Measurements from ENCODE around the gene RFTN1. TPM values are rescaled to one million over a fixed set of nuclear protein-coding genes. Genes with fewer than 3 reads are reported as not detected.

Gene RFTN1
- polyA plus RNA-seq, 2 donors = 2.1 to 3.7 TPM

GRCh38 chr3:16398648-16399047 lies 114.9 kb downstream of the RFTN1 start:
- Histone ChIP-seq H3K27me3 (ENCODE audit: control insufficient read depth in 1 of 2, insufficient read depth in 2 of 2, low read length in 2 of 2) (no peaks in the 10 kb centered on the region), H3K4me3 (ENCODE audit: low read depth in 1 of 2, low read length in 2 of 2) (no peak overlapping the region), H3K4me1 (ENCODE audit: control insufficient read depth in 2 of 2, insufficient read depth in 2 of 2, low read length in 1 of 2) (no peaks in the 10 kb centered on the region), H3K27ac (ENCODE audit: low read depth in 2 of 2, low read length in 1 of 2) (peak overlapping the region; percentile 11 to 36), H3K9me3 (ENCODE audit: control insufficient read depth in 2 of 2, insufficient read depth in 1 of 2, low read depth in 1 of 2, low read length in 1 of 2) (no peaks in the 10 kb centered on the region), H3K36me3 (ENCODE audit: control insufficient read depth in 2 of 2, insufficient read depth in 2 of 2, low read length in 1 of 2) (no peaks in the 10 kb centered on the region)
- 37 to 75% methylated on average over 2 of the region's 2 CpGs for WGBS, 2 donors

GRCh38 chr3:16396202-16396601 lies 117.3 kb downstream of the RFTN1 start:
- Histone ChIP-seq H3K27me3 (ENCODE audit: control insufficient read depth in 1 of 2, insufficient read depth in 2 of 2, low read length in 2 of 2) (no peaks in the 10 kb centered on the region), H3K4me1 (ENCODE audit: control insufficient read depth in 2 of 2, insufficient read depth in 2 of 2, low read length in 1 of 2) (no peaks in the 10 kb centered on the region), H3K27ac (ENCODE audit: low read depth in 2 of 2, low read length in 1 of 2) (no peak overlapping the region), H3K4me3 (ENCODE audit: low read depth in 1 of 2, low read length in 2 of 2) (no peak overlapping the region), H3K9me3 (ENCODE audit: control insufficient read depth in 2 of 2, insufficient read depth in 1 of 2, low read depth in 1 of 2, low read length in 1 of 2) (no peaks in the 10 kb centered on the region), H3K36me3 (ENCODE audit: control insufficient read depth in 2 of 2, insufficient read depth in 2 of 2, low read length in 1 of 2) (no peaks in the 10 kb centered on the region)
- 69% methylated on average over 4 of the region's 4 CpGs for WGBS, 2 donors

- Histone ChIP-seq H3K27ac (ENCODE audit: low read depth in 2 of 2, low read length in 1 of 2) (no peak overlapping the region), H3K4me1 (ENCODE audit: control insufficient read depth in 2 of 2, insufficient read depth in 2 of 2, low read length in 1 of 2) (no peaks in the 10 kb centered on the region), H3K4me3 (ENCODE audit: low read depth in 1 of 2, low read length in 2 of 2) (no peak overlapping the region), H3K27me3 (ENCODE audit: control insufficient read depth in 1 of 2, insufficient read depth in 2 of 2, low read length in 2 of 2) (no peaks in the 10 kb centered on the region), H3K36me3 (ENCODE audit: control insufficient read depth in 2 of 2, insufficient read depth in 2 of 2, low read length in 1 of 2) (no peaks in the 10 kb centered on the region), H3K9me3 (ENCODE audit: control insufficient read depth in 2 of 2, insufficient read depth in 1 of 2, low read depth in 1 of 2, low read length in 1 of 2) (no peaks in the 10 kb centered on the region)
- 27 to 47% methylated on average over 3 of the region's 3 CpGs for WGBS, 2 donors
Observed at GRCh38 chr3:16395212-16395611, 118.3 kb downstream of the RFTN1 start.

DNA sequence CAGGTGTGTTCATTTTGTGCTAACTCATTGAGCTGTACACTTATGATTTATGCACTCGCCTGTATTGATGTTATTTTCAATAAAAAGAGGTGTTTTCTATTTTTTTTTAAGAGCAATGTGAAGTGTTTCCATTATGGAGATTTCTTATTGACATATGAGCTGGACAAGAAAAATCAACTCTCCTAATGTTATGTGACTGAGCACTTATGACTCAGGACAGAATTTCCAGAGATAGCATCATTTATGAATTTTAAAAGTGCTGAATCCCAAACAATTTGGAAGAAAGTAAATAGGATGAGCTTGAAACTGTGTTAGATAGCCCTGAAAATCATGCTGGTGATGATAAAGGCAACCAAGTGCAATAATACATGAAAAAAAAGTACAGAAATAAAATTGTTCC lies 118.9 kb downstream of the RFTN1 start:
- Histone ChIP-seq H3K4me3 (ENCODE audit: low read depth in 1 of 2, low read length in 2 of 2) (no peak overlapping the region), H3K27me3 (ENCODE audit: control insufficient read depth in 1 of 2, insufficient read depth in 2 of 2, low read length in 2 of 2) (no peaks in the 10 kb centered on the region), H3K4me1 (ENCODE audit: control insufficient read depth in 2 of 2, insufficient read depth in 2 of 2, low read length in 1 of 2) (no peaks in the 10 kb centered on the region), H3K9me3 (ENCODE audit: control insufficient read depth in 2 of 2, insufficient read depth in 1 of 2, low read depth in 1 of 2, low read length in 1 of 2) (no peaks in the 10 kb centered on the region), H3K36me3 (ENCODE audit: control insufficient read depth in 2 of 2, insufficient read depth in 2 of 2, low read length in 1 of 2) (no peaks in the 10 kb centered on the region), H3K27ac (ENCODE audit: low read depth in 2 of 2, low read length in 1 of 2) (no peak overlapping the region)
- 0% methylated on average over 1 of the region's 1 CpG for WGBS, 2 donors

GRCh38 chr3:16392717-16393116 lies 120.8 kb downstream of the RFTN1 start:
- Histone ChIP-seq H3K4me3 (ENCODE audit: low read depth in 1 of 2, low read length in 2 of 2) (no peak overlapping the region), H3K9me3 (ENCODE audit: control insufficient read depth in 2 of 2, insufficient read depth in 1 of 2, low read depth in 1 of 2, low read length in 1 of 2) (no peaks in the 10 kb centered on the region), H3K4me1 (ENCODE audit: control insufficient read depth in 2 of 2, insufficient read depth in 2 of 2, low read length in 1 of 2) (peaks cover 0 to under 1% of the 10 kb centered on the region in 2 donors), H3K27ac (ENCODE audit: low read depth in 2 of 2, low read length in 1 of 2) (no peak overlapping the region), H3K36me3 (ENCODE audit: control insufficient read depth in 2 of 2, insufficient read depth in 2 of 2, low read length in 1 of 2) (no peaks in the 10 kb centered on the region), H3K27me3 (ENCODE audit: control insufficient read depth in 1 of 2, insufficient read depth in 2 of 2, low read length in 2 of 2) (no peaks in the 10 kb centered on the region)
- 58 to 65% methylated on average over 1 of the region's 1 CpG for whole genome bisulfite sequencing, 2 donors

- no peaks in the 10 kb centered on the region for H3K36me3 ChIP-seq (ENCODE audit: control insufficient read depth in 2 of 2, insufficient read depth in 2 of 2, low read length in 1 of 2)
- peaks cover 0 to 2% of the 10 kb centered on the region in 2 donors for H3K4me1 ChIP-seq (ENCODE audit: control insufficient read depth in 2 of 2, insufficient read depth in 2 of 2, low read length in 1 of 2)
- no peak overlapping the region for H3K27ac ChIP-seq (ENCODE audit: low read depth in 2 of 2, low read length in 1 of 2)
- 62 to 66% methylated on average over 1 of the region's 1 CpG for WGBS, 2 donors
- H3K9me3 ChIP-seq (ENCODE audit: control insufficient read depth in 2 of 2, insufficient read depth in 1 of 2, low read depth in 1 of 2, low read length in 1 of 2) = no peaks in the 10 kb centered on the region
- no peaks in the 10 kb centered on the region for H3K27me3 ChIP-seq (ENCODE audit: control insufficient read depth in 1 of 2, insufficient read depth in 2 of 2, low read length in 2 of 2)
- no peak overlapping the region for H3K4me3 ChIP-seq (ENCODE audit: low read depth in 1 of 2, low read length in 2 of 2)
Observed at GRCh38 chr3:16392065-16392464, 121.4 kb downstream of the RFTN1 start.

DNA sequence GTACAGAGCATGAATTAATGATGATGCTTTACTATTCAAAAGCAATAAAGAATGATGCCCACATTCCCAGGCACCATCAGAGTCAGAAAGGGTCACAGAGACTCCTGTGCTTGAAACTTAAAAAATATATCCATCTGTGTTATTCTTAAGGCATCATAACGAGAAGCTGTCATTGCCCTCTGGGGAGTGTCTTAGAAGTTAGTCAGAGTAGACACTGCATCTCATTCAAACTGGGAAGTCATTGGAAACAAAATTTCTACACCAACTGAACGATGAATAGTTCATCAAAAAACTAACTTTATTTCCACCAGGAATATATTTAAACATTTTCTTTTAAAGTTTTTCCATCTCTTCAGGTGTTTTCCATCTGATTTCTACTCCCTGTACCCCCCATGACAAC lies 122.9 kb downstream of the RFTN1 start:
- Histone ChIP-seq H3K4me1 (ENCODE audit: control insufficient read depth in 2 of 2, insufficient read depth in 2 of 2, low read length in 1 of 2) (peaks cover 0 to 2% of the 10 kb centered on the region in 2 donors), H3K27ac (ENCODE audit: low read depth in 2 of 2, low read length in 1 of 2) (no peak overlapping the region), H3K9me3 (ENCODE audit: control insufficient read depth in 2 of 2, insufficient read depth in 1 of 2, low read depth in 1 of 2, low read length in 1 of 2) (no peaks in the 10 kb centered on the region), H3K36me3 (ENCODE audit: control insufficient read depth in 2 of 2, insufficient read depth in 2 of 2, low read length in 1 of 2) (no peaks in the 10 kb centered on the region), H3K27me3 (ENCODE audit: control insufficient read depth in 1 of 2, insufficient read depth in 2 of 2, low read length in 2 of 2) (no peaks in the 10 kb centered on the region), H3K4me3 (ENCODE audit: low read depth in 1 of 2, low read length in 2 of 2) (no peak overlapping the region)
- 60 to 71% methylated on average over 2 of the region's 2 CpGs for WGBS, 2 donors

GRCh38 chr3:16388850-16389441 lies 124.6 kb downstream of the RFTN1 start:
- Histone ChIP-seq H3K4me3 (ENCODE audit: low read depth in 1 of 2, low read length in 2 of 2) (no peak overlapping the region), H3K9me3 (ENCODE audit: control insufficient read depth in 2 of 2, insufficient read depth in 1 of 2, low read depth in 1 of 2, low read length in 1 of 2) (no peaks in the 10 kb centered on the region), H3K27ac (ENCODE audit: low read depth in 2 of 2, low read length in 1 of 2) (no peak overlapping the region), H3K4me1 (ENCODE audit: control insufficient read depth in 2 of 2, insufficient read depth in 2 of 2, low read length in 1 of 2) (peaks cover 0 to 2% of the 10 kb centered on the region in 2 donors), H3K36me3 (ENCODE audit: control insufficient read depth in 2 of 2, insufficient read depth in 2 of 2, low read length in 1 of 2) (no peaks in the 10 kb centered on the region), H3K27me3 (ENCODE audit: control insufficient read depth in 1 of 2, insufficient read depth in 2 of 2, low read length in 2 of 2) (no peaks in the 10 kb centered on the region)
- WGBS, 2 donors = 64 to 68% methylated on average over 3 of the region's 3 CpGs

- Histone ChIP-seq H3K36me3 (ENCODE audit: control insufficient read depth in 2 of 2, insufficient read depth in 2 of 2, low read length in 1 of 2) (no peaks in the 10 kb centered on the region), H3K9me3 (ENCODE audit: control insufficient read depth in 2 of 2, insufficient read depth in 1 of 2, low read depth in 1 of 2, low read length in 1 of 2) (no peaks in the 10 kb centered on the region), H3K4me1 (ENCODE audit: control insufficient read depth in 2 of 2, insufficient read depth in 2 of 2, low read length in 1 of 2) (peaks cover 0 to 2% of the 10 kb centered on the region in 2 donors), H3K27me3 (ENCODE audit: control insufficient read depth in 1 of 2, insufficient read depth in 2 of 2, low read length in 2 of 2) (no peaks in the 10 kb centered on the region), H3K4me3 (ENCODE audit: low read depth in 1 of 2, low read length in 2 of 2) (no peak overlapping the region), H3K27ac (ENCODE audit: low read depth in 2 of 2, low read length in 1 of 2) (no peak overlapping the region)
- WGBS, 2 donors = 73 to 82% methylated on average over 4 of the region's 4 CpGs
Observed at GRCh38 chr3:16386561-16386960, 126.9 kb downstream of the RFTN1 start.

GRCh38 chr3:16385151-16385550 lies 128.3 kb downstream of the RFTN1 start:
- Histone ChIP-seq H3K4me1 (ENCODE audit: control insufficient read depth in 2 of 2, insufficient read depth in 2 of 2, low read length in 1 of 2) (peaks cover 0 to 2% of the 10 kb centered on the region in 2 donors), H3K9me3 (ENCODE audit: control insufficient read depth in 2 of 2, insufficient read depth in 1 of 2, low read depth in 1 of 2, low read length in 1 of 2) (no peaks in the 10 kb centered on the region), H3K27ac (ENCODE audit: low read depth in 2 of 2, low read length in 1 of 2) (no peak overlapping the region), H3K27me3 (ENCODE audit: control insufficient read depth in 1 of 2, insufficient read depth in 2 of 2, low read length in 2 of 2) (no peaks in the 10 kb centered on the region), H3K36me3 (ENCODE audit: control insufficient read depth in 2 of 2, insufficient read depth in 2 of 2, low read length in 1 of 2) (no peaks in the 10 kb centered on the region), H3K4me3 (ENCODE audit: low read depth in 1 of 2, low read length in 2 of 2) (no peak overlapping the region)
- 64 to 65% methylated on average over 5 of the region's 5 CpGs for WGBS, 2 donors
